Medulla oblongata (tissue), 1 donor: ENCODE data around the gene RAB40B.

ENCODE experiments used
- DNase-seq: peaks from one replicate; pipeline ENCODE4 v3.0.0-alpha.2; 2015; ENCODE audit errors: extremely low spot score

Gene RAB40B

DNA sequence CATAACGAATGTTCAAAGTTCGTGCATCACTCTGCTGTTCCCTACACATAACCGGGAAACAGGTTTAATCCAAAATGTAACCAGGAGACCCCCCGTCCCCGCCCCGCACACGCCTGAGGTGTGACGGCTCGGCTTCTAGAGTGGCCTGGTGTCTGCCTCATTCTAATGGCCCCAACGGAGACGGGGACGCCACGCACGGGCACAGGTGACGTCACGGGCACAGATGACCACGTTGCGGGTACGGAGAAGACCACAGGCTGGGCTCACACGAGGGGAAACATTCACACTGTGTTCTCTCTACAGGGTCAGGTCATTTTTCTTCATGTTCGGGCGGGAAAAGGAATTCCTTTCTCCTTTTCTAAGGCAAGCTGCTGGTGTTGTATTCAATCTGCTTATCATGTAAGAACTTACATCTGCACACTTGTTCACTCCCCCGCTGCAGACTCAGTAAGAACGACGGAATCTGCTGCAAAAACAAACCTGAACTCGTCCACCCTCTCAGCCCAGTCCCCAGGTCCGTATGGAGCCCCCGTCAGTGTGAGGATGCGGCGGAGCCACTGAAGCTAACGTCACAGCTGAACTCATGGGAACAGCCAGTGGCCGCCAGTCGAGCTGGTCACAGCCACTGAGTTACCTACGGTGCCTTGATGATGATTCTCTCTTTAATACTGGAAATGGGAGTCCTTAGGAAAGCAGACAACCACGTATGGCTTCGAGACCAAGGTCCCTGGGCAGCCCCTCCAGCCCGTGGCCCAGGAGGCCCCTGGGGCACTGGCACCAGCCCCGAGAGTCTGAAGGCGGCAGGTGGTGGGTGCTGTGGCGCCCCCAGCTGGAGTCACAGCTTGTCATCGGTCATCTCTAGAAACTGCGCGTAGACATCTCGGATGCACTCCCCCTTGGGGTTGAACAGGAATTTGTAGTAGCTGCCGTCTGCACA is 83.1 kb downstream of the RAB40B start:
- DNase-seq: no peak

DNA sequence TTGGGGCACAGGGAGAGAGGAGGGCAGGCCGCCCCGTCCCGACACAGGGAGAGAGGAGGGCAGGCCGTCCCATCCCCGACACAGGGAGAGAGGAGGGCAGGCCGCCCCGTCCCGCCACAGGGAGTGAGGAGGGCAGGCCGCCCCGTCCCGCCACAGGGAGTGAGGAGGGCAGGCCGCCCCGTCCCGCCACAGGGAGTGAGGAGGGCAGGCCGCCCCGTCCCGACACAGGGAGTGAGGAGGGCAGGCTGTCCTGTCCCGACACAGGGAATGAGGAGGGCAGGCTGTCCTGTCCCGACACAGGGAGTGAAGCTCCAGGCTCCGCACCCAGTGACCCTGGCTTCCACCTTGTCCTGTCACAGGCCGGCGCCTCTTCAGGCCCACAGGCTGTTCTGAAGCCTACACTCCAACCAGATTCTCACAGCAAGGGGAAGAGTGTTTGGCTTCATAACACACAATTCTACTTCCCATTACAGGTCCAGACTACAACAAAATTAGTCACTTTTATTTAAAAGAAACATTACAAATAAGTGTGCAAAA is 84.3 kb downstream of the RAB40B start:
- no peak for DNase-seq

DNA sequence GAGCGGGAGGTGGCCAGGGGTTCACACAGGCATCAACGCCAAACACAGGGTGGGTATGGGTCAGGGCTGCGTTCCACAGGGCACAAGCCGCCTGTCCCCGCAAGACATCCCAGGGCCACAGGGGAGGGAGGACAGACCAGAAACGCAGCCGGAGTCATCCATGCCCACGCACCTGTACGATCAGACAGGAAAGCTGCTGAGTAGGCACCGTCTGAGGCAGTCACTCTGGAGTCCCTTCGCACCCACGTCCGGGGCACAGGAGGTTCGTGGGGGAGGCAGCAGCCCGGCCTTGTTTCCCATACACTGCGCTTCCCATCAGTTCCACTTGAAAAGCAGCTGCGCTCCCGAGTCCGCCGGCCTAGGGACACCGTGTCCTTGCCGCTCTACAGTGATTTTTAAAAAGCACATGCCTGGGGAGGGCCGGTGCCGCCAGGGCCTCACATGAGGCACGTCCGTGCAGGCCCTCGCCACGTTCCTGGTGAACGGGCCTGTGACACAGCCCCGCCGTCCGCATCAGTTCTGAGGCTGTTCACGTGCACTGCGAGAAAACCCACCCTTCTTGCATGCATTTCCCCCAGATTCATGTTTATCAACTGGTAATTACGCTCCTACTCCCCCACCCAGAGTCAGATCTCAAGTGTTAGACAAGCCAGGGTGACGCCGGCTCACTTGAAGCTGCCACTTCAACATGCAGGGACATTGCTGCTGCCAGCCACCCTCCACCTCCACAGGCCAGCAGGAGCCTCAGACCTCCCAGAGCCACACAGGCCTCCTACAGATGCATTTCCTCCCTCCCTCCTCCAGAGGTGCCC is 85.0 kb downstream of the RAB40B start:
- no peak for DNase-seq

DNA sequence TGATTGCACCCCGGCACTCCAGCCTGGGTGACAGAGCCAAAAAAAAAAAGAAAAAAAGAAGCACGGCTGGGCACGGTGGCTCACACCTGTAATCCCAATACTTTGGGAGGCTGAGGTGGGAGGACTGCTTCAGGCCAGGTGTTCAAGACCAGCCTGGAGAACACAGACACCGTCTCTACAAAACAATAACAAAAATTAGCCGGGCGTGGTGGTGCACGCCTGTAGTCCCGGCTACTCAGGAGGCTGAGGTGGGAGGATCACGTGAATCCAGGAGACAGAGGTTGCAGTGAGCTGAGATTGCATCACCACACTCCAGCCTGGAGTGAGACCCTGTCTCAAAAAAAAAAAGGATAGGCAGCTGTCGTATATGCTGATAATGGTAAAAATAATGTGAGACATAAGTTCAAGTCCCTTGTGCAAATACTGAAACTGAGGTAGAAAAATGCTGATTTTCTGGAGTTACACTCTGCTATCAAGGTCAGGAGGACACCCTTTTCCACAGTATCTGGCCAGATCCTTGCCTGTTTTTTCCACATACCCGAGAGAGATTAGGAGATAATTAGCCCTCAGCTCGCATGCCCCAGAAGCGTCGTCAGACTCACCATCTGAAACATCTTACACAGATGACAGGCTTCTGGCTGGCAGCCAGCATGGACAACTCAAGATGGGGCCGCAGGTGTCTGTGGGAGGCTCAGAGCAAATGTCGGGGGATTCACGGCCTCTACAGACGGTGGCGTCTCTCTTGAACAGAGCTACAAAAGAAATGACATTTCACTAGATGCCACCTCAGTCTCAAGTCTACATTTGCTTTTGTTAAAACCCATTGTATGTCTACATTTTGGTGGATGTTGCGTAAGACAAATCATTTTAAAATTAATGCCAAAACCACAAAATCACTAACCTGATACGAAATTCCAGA is 87.1 kb downstream of the RAB40B start:
- DNase-seq: no peak

DNA sequence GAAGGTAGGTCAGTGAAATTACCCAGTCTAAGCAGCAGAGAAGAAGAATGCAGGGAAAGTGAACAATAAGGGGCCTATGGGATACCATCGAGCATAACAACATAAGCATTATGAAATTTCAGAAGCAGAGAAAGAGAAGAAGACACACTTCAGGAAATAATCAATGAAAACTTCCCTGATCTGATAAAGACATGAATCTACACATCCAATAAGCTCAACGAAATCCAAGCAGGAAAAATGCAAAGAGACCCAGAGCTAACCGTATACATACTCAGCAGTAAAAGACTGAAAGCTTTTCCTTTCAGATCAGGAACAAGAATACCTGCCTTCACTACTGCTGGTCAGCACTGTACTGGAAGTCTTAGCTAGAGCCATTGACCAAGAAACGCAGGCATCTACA is 88.8 kb downstream of the RAB40B start:
- no peak for DNase-seq

DNA sequence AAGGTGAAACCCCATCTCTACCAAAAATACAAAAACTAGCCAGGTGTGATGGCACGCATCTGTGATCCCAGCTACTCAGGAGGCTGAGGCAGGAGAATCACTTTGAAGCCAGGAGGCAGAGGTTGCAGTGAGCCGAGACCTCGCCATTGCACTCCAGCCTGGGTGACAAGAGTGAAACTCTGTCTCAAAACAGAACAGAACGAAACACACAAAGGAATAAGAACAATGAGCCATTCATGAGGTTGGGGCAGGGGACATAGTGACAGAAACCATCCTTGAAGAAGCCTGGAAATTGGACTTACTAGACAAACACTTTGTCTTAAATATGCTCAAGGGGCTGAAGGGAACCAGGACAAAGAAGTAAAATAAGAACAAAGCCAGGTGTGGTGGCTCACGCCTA is 89.7 kb downstream of the RAB40B start:
- DNase-seq: peak; percentile 60

DNA sequence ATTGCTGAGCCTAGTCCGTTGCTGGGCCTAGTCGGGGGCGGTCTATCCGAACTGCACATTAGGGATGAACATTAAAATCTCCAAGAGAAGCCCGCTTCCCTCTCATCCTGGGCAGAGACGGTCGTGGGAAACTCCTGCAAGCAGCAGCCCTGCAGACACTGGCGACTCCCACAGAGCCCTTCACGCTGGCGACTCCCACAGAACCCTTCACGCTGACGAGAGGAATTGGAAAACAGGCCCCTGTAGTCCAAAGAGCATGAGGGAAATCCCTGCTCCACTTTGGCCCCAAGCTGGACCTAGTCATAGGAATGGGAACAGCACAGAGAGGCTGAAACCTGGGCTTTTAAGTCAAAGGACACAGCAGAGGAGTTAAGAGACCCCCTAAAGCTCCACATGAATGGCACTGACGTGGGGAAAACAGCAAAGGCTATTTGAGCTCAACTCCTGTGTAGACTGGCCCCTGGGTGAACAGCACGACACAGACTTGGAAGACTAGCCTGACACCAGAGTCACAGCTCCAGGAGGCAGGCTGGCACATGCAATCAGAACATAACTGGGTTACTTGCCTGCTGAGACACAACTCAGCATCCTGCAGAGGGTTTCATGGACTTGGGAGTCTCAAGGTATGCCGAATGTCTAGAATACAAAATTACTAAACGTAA is 92.4 kb downstream of the RAB40B start:
- DNase-seq: no peak
